GM23338 (cell line): ENCODE measurements around the gene ADGRV1. TPM values are rescaled to one million over a fixed set of nuclear protein-coding genes. Genes with fewer than 3 reads are reported as not detected.

ENCODE experiments used
- ATAC-seq: fragments of 200-7000 bp; cut with Tn5 transposase; 3 replicates; pipeline ENCODE4 v1.9.1; 2020
- DNase-seq: peaks from one replicate; pipeline ENCODE4 v3.0.0-alpha.2; 2015; ENCODE audit warnings: low spot score
- H2AFZ ChIP-seq: fragments of 200-600 bp; sonication (generic); 2 replicates; pipeline ENCODE4 v1.8.0; 2016; ENCODE audit warnings: antibody characterized with exemption, mild to moderate bottlenecking, moderate library complexity
- H3F3A ChIP-seq: fragments of 200-600 bp; sonication (generic); replicated peaks from 2 replicates; pipeline ENCODE4 v1.8.0; 2017; ENCODE audit warnings: antibody characterized with exemption, mixed run types, low read depth
- H3K27ac ChIP-seq: fragments of 200-600 bp; sonication (generic); 2 replicates; pipeline ENCODE4 v1.6.1; 2016; ENCODE audit warnings: low read depth
- H3K27me3 ChIP-seq: fragments of 200-600 bp; sonication (generic); 2 replicates; pipeline ENCODE4 v1.8.0; 2016; ENCODE audit warnings: mild to moderate bottlenecking, mixed run types, moderate library complexity; ENCODE audit not compliant: insufficient read depth
- H3K36me3 ChIP-seq: fragments of 200-600 bp; sonication (generic); 2 replicates; pipeline ENCODE4 v1.8.0; 2016; ENCODE audit warnings: mild to moderate bottlenecking; ENCODE audit not compliant: insufficient read depth
- H3K4me1 ChIP-seq: fragments of 200-600 bp; sonication (generic); 2 replicates; pipeline ENCODE4 v1.8.0; 2016; ENCODE audit warnings: mild to moderate bottlenecking, moderate library complexity; ENCODE audit not compliant: insufficient read depth
- H3K4me2 ChIP-seq: fragments of 200-600 bp; sonication (generic); 2 replicates; pipeline ENCODE4 v1.7.1; 2017; ENCODE audit warnings: mixed run types
- H3K4me3 ChIP-seq: fragments of 200-600 bp; sonication (generic); 2 replicates; pipeline ENCODE4 v1.6.1; 2016; ENCODE audit warnings: mixed run types
- H3K79me2 ChIP-seq: fragments of 200-600 bp; sonication (generic); replicated peaks from 2 replicates; pipeline ENCODE4 v1.8.0; 2017; ENCODE audit warnings: mild to moderate bottlenecking; ENCODE audit not compliant: insufficient read depth
- H3K9me2 ChIP-seq: fragments of 200-600 bp; sonication (generic); 2 replicates; pipeline ENCODE4 v1.8.0; 2017; ENCODE audit not compliant: insufficient read depth
- H4K20me1 ChIP-seq: fragments of 200-600 bp; sonication (generic); replicated peaks from 2 replicates; pipeline ENCODE4 v1.8.0; 2017; ENCODE audit warnings: mild to moderate bottlenecking; ENCODE audit not compliant: insufficient read depth
- H3K27ac Mint-ChIP-seq: 2 replicates; pipeline ENCODE4 v1.8.0; 2020; ENCODE audit warnings: inconsistent platforms, mild to moderate bottlenecking, moderate library complexity, mixed read lengths
- H3K27me3 Mint-ChIP-seq: 3 replicates; pipeline ENCODE4 v1.8.0; 2022; ENCODE audit warnings: low read depth, mild to moderate bottlenecking, moderate library complexity, mixed read lengths, inconsistent platforms; ENCODE audit not compliant: insufficient read depth, poor library complexity
- H3K36me3 Mint-ChIP-seq: 3 replicates; pipeline ENCODE4 v1.8.0; 2021; ENCODE audit warnings: low read depth, mild to moderate bottlenecking, inconsistent platforms, moderate library complexity, mixed read lengths
- H3K4me1 Mint-ChIP-seq: 3 replicates; pipeline ENCODE4 v1.8.0; 2020; ENCODE audit warnings: mild to moderate bottlenecking, inconsistent platforms, mixed read lengths
- H3K4me3 Mint-ChIP-seq: 3 replicates; pipeline ENCODE4 v1.8.0; 2021; ENCODE audit warnings: moderate library complexity, mild to moderate bottlenecking, inconsistent platforms, mixed read lengths
- H3K9me3 Mint-ChIP-seq: 3 replicates; pipeline ENCODE4 v1.8.0; 2020; ENCODE audit warnings: moderate library complexity, mild to moderate bottlenecking, inconsistent platforms, mixed read lengths
- CTCF ChIP-seq, 2 experiments: fragments of 200-600 bp in 1 of 2; sonication (generic) in 1 of 2; conservative IDR thresholded peaks; 2 replicates each; pipeline versions ENCODE4 v1.5.1 to v1.6.1; 2016 to 2017; ENCODE audit warnings: antibody characterized with exemption in 2 of 2, low read depth in 2 of 2, mild to moderate bottlenecking in 2 of 2, moderate library complexity in 1 of 2
- EZH2 ChIP-seq: fragments of 200-600 bp; sonication (generic); IDR thresholded peaks from one replicate; pipeline ENCODE4 v1.8.0; 2017; ENCODE audit warnings: antibody characterized with exemption, mild to moderate bottlenecking, low read depth; ENCODE audit not compliant: unreplicated experiment
- EZH2phosphoT487 ChIP-seq: fragments of 200-600 bp; sonication (generic); IDR thresholded peaks from one replicate; pipeline ENCODE4 v1.8.1; 2018; ENCODE audit warnings: antibody characterized with exemption; ENCODE audit not compliant: unreplicated experiment
- JUNB ChIP-seq: IDR thresholded peaks from one replicate; pipeline ENCODE4 v1.6.1; 2016; ENCODE audit warnings: antibody characterized with exemption; ENCODE audit not compliant: unreplicated experiment
- NANOG ChIP-seq: IDR thresholded peaks from 2 replicates; pipeline ENCODE4 v1.6.1; 2016; ENCODE audit warnings: antibody characterized with exemption, borderline replicate concordance
- POLR2AphosphoS5 ChIP-seq: IDR thresholded peaks from 2 replicates; pipeline ENCODE4 v1.6.1; 2016; ENCODE audit warnings: antibody characterized with exemption, low read depth
- REST ChIP-seq: IDR thresholded peaks from one replicate; pipeline ENCODE4 v1.6.1; 2018; ENCODE audit warnings: antibody characterized with exemption; ENCODE audit not compliant: unreplicated experiment
- STAT1 ChIP-seq: IDR thresholded peaks from one replicate; pipeline ENCODE4 v1.6.1; 2016; ENCODE audit warnings: antibody characterized with exemption; ENCODE audit not compliant: unreplicated experiment
- ZNF114 ChIP-seq: fragments of 250-450 bp; sonication (Bioruptor Pico); IDR thresholded peaks from 2 replicates; pipeline ENCODE4 v1.5.0; 2020; ENCODE audit warnings: mild to moderate bottlenecking, moderate library complexity
- ZNF331 ChIP-seq: fragments of 250-450 bp; sonication (Bioruptor Pico); IDR thresholded peaks from 2 replicates; pipeline ENCODE4 v1.5.0; 2020; ENCODE audit warnings: low read depth, mild to moderate bottlenecking, moderate library complexity
- polyA plus RNA-seq: library from polyadenylated mRNA; unstranded; fragments of >200 nt; fragmentation: Nextera tagmentation; extraction: Ambion mirVana; gene quantifications from 2 replicates; pipeline ENCODE4 v1.2.1, GENCODE V29; 2016
- total RNA-seq: library from RNA; depleted of rRNA; stranded (reverse); fragments of >200 nt; shearing (Covaris generic); gene quantifications from 2 replicates; pipeline ENCODE4 v1.2.3, GENCODE V29; 2014
- TF ChIP-seq, protein P1 (sequence below): IDR thresholded peaks from 2 replicates; pipeline ENCODE4 v1.6.1; 2016; ENCODE audit warnings: antibody characterized with exemption
- TF ChIP-seq, protein P2 (sequence below): fragments of 250-450 bp; sonication (Bioruptor Pico); IDR thresholded peaks from 2 replicates; pipeline ENCODE4 v1.5.0; 2020; ENCODE audit warnings: mild to moderate bottlenecking, moderate library complexity

ADGRV1 gene
- total and polyA plus RNA-seq, 2 experiments from 2014 or later: 46.1 to 149 TPM

- H3F3A ChIP-seq: no peaks in the 10 kb centered on the region
- H3K4me2 ChIP-seq: no peak overlapping the region
- no peaks in the 10 kb centered on the region for H4K20me1 ChIP-seq
- H3K4me3 Mint-ChIP-seq: no peak overlapping the region
- ATAC-seq (no peak), DNase-seq (no peak)
- peaks cover 9% of the 10 kb centered on the region; the same call in 1 of the 2 replicates for H3K36me3 ChIP-seq
- 0 out of 2 replicates have a peak, but pooled peaks cover 5% of the 10 kb centered on the region for H3K9me2 ChIP-seq
- peak overlapping the region; percentile 1; the same call in 1 of the 2 replicates for H3K27ac Mint-ChIP-seq
- H3K36me3 Mint-ChIP-seq: peaks cover 3% of the 10 kb centered on the region; the same call in 1 of the 3 replicates
- H3K4me1 ChIP-seq: no peaks in the 10 kb centered on the region
- peaks cover 2% of the 10 kb centered on the region for H3K27me3 Mint-ChIP-seq
- no peak overlapping the region for H3K4me3 ChIP-seq
- H3K27me3 ChIP-seq: no peaks in the 10 kb centered on the region
- H2AFZ ChIP-seq: no peak overlapping the region
- H3K4me1 Mint-ChIP-seq: peaks cover 11% of the 10 kb centered on the region
- no peak for TF ChIP-seq ZNF114 (CRISPR knock-in tag)
- no peak for TF ChIP-seq POLR2AphosphoS5
- TF ChIP-seq NANOG: no peak
- TF ChIP-seq, protein P1, sequence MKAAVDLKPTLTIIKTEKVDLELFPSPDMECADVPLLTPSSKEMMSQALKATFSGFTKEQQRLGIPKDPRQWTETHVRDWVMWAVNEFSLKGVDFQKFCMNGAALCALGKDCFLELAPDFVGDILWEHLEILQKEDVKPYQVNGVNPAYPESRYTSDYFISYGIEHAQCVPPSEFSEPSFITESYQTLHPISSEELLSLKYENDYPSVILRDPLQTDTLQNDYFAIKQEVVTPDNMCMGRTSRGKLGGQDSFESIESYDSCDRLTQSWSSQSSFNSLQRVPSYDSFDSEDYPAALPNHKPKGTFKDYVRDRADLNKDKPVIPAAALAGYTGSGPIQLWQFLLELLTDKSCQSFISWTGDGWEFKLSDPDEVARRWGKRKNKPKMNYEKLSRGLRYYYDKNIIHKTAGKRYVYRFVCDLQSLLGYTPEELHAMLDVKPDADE: no peak
- no peak for TF ChIP-seq STAT1
- TF ChIP-seq EZH2phosphoT487: no peak
- TF ChIP-seq CTCF (conservative IDR thresholded peaks at IDR 0.05; ENCODE audit: low read depth in 2 of 2): no peak
- TF ChIP-seq JUNB: no peak
- TF ChIP-seq REST: no peak
- TF ChIP-seq, protein P2, sequence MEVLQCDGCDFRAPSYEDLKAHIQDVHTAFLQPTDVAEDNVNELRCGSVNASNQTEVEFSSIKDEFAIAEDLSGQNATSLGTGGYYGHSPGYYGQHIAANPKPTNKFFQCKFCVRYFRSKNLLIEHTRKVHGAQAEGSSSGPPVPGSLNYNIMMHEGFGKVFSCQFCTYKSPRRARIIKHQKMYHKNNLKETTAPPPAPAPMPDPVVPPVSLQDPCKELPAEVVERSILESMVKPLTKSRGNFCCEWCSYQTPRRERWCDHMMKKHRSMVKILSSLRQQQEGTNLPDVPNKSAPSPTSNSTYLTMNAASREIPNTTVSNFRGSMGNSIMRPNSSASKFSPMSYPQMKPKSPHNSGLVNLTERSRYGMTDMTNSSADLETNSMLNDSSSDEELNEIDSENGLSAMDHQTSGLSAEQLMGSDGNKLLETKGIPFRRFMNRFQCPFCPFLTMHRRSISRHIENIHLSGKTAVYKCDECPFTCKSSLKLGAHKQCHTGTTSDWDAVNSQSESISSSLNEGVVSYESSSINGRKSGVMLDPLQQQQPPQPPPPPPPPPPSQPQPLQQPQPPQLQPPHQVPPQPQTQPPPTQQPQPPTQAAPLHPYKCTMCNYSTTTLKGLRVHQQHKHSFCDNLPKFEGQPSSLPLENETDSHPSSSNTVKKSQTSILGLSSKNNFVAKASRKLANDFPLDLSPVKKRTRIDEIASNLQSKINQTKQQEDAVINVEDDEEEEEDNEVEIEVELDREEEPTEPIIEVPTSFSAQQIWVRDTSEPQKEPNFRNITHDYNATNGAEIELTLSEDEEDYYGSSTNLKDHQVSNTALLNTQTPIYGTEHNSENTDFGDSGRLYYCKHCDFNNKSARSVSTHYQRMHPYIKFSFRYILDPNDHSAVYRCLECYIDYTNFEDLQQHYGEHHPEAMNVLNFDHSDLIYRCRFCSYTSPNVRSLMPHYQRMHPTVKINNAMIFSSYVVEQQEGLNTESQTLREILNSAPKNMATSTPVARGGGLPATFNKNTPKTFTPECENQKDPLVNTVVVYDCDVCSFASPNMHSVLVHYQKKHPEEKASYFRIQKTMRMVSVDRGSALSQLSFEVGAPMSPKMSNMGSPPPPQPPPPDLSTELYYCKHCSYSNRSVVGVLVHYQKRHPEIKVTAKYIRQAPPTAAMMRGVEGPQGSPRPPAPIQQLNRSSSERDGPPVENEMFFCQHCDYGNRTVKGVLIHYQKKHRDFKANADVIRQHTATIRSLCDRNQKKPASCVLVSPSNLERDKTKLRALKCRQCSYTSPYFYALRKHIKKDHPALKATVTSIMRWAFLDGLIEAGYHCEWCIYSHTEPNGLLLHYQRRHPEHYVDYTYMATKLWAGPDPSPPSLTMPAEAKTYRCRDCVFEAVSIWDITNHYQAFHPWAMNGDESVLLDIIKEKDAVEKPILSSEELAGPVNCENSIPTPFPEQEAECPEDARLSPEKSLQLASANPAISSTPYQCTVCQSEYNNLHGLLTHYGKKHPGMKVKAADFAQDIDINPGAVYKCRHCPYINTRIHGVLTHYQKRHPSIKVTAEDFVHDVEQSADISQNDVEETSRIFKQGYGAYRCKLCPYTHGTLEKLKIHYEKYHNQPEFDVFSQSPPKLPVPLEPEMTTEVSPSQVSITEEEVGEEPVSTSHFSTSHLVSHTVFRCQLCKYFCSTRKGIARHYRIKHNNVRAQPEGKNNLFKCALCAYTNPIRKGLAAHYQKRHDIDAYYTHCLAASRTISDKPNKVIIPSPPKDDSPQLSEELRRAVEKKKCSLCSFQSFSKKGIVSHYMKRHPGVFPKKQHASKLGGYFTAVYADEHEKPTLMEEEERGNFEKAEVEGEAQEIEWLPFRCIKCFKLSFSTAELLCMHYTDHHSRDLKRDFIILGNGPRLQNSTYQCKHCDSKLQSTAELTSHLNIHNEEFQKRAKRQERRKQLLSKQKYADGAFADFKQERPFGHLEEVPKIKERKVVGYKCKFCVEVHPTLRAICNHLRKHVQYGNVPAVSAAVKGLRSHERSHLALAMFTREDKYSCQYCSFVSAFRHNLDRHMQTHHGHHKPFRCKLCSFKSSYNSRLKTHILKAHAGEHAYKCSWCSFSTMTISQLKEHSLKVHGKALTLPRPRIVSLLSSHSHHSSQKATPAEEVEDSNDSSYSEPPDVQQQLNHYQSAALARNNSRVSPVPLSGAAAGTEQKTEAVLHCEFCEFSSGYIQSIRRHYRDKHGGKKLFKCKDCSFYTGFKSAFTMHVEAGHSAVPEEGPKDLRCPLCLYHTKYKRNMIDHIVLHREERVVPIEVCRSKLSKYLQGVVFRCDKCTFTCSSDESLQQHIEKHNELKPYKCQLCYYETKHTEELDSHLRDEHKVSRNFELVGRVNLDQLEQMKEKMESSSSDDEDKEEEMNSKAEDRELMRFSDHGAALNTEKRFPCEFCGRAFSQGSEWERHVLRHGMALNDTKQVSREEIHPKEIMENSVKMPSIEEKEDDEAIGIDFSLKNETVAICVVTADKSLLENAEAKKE (CRISPR knock-in tag): no peak
- TF ChIP-seq EZH2: no peak
- no peak for TF ChIP-seq ZNF331 (CRISPR knock-in tag)
- no peaks in the 10 kb centered on the region for H3K9me3 Mint-ChIP-seq
- H3K27ac ChIP-seq: no peak overlapping the region
- H3K79me2 ChIP-seq: no peaks in the 10 kb centered on the region
Measured at GRCh38 chr5:91156242-91156641, 597.6 kb downstream of the ADGRV1 start.
